Measurements from ENCODE around the gene TSEN54.

TSEN54 gene

DNA sequence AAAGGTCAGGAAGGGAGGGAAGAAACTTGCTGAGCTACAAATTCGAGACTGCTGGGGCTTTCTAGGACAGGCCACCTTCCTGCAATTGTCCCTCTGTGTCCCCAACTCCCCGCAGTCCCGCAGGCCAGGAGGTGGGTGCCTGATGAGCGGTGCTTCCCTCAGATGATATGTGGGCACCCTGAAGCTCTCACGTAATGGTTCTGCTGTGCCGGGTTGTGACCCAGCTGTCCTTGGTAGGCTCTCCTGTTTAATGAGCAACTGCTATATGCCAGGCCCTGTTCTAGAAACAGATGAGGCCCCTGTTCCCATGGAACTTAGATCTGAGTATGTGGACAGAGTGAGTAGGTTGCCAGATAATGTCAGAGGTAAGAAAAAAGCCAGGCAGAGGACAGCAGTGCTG lies 49.3 kb downstream of the TSEN54 start:
- no peak for TF ChIP-seq CTCF (IDR thresholded peaks at IDR 0.05; ENCODE audit: insufficient read depth, low read depth, low read length, missing control alignments)

GRCh38 chr17:75566416-75566815 lies 50.1 kb downstream of the TSEN54 start:
- TF ChIP-seq CTCF (IDR thresholded peaks at IDR 0.05; ENCODE audit: insufficient read depth, low read depth, low read length, missing control alignments), result no peak

More for the DNA sequence above, 49.3 kb downstream of the TSEN54 start:
- no peak for DNase-seq (ENCODE audit: low read depth)
- H3K4me3 ChIP-seq (ENCODE audit: low read depth, low read length), result no peak overlapping the region

GRCh38 chr17:75566834-75567233 lies 50.5 kb downstream of the TSEN54 start:
- TF ChIP-seq CTCF (IDR thresholded peaks at IDR 0.05; ENCODE audit: insufficient read depth, low read depth, low read length, missing control alignments), result no peak

More at GRCh38 chr17:75566416-75566815, 50.1 kb downstream of the TSEN54 start:
- no peak for DNase-seq (ENCODE audit: low read depth)
- H3K4me3 ChIP-seq (ENCODE audit: low read depth, low read length), result no peak overlapping the region

GRCh38 chr17:75568412-75569255 lies 52.3 kb downstream of the TSEN54 start:
- TF ChIP-seq CTCF (IDR thresholded peaks at IDR 0.05; ENCODE audit: insufficient read depth, low read depth, low read length, missing control alignments), result no peak
- no peak overlapping the region for H3K4me3 ChIP-seq (ENCODE audit: low read depth, low read length)
- DNase-seq (ENCODE audit: low read depth), result no peak

More at GRCh38 chr17:75566834-75567233, 50.5 kb downstream of the TSEN54 start:
- H3K4me3 ChIP-seq (ENCODE audit: low read depth, low read length), result no peak overlapping the region
- DNase-seq (ENCODE audit: low read depth), result no peak

- no peak for TF ChIP-seq CTCF (IDR thresholded peaks at IDR 0.05; ENCODE audit: insufficient read depth, low read depth, low read length, missing control alignments)
- H3K4me3 ChIP-seq (ENCODE audit: low read depth, low read length), result no peak overlapping the region
- DNase-seq (ENCODE audit: low read depth), result no peak
Observed at GRCh38 chr17:75570034-75570676, 53.8 kb downstream of the TSEN54 start.

DNA sequence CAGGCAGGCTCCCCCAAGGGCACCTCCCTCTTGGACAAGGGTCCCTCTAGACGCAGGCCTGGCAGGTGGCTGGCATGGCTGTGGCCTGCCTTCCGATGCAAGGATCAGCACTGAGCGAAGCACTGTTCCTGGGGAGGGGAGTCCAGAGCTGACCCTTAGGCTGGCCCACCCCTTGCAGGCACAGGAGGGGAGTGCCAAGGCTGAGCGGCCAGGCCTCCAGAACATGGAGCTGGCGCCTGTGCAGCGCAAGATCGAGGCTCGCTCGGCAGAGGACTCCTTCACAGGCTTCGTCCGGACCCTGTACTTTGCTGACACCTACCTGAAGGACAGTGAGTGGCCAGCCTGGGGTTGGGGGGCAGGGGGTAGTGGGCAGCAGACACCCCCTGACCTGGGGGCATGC lies 54.4 kb downstream of the TSEN54 start:
- no peak for TF ChIP-seq CTCF (IDR thresholded peaks at IDR 0.05; ENCODE audit: insufficient read depth, low read depth, low read length, missing control alignments)
- DNase-seq (ENCODE audit: low read depth), result no peak
- no peak overlapping the region for H3K4me3 ChIP-seq (ENCODE audit: low read depth, low read length)
